ENCODE data around the gene PRF1. TPM values are rescaled to one million over a fixed set of nuclear protein-coding genes. Genes with fewer than 3 reads are reported as not detected.

PRF1 gene
- total and polyA plus RNA-seq, 4 donors = 1.3 to 6.1 (median 4.7) TPM

GRCh38 chr10:70578371-70578947, 24.1 kb downstream of the PRF1 start:
- H3K36me3 ChIP-seq (ENCODE audit: control insufficient read depth in 1 of 2, insufficient read depth in 2 of 2, low read length in 1 of 2) = no peaks in the 10 kb centered on the region
- H3K27ac ChIP-seq (ENCODE audit: low read depth in 1 of 2, low read length in 2 of 2) = no peak overlapping the region
- no peak for ATAC-seq (ENCODE audit: low FRiP score)
- WGBS, 2 donors = 73% methylated on average over 7 of the region's 7 CpGs
- H3K27me3 ChIP-seq (ENCODE audit: control insufficient read depth in 1 of 2, insufficient read depth in 2 of 2, low read length in 1 of 2) = no peaks in the 10 kb centered on the region
- no peak overlapping the region for H3K4me3 ChIP-seq (ENCODE audit: low read length in 2 of 2)
- intact Hi-C loops (cut with DNase I) = no loop called here
- peak; percentile 17 to 20 for DNase-seq
- H3K4me1 ChIP-seq (ENCODE audit: control insufficient read depth in 1 of 2, insufficient read depth in 2 of 2, low read length in 2 of 2) = no peaks in the 10 kb centered on the region
- H3K9me3 ChIP-seq (ENCODE audit: control insufficient read depth, low read length) = no peaks in the 10 kb centered on the region

GRCh38 chr10:70576803-70577517, 25.6 kb downstream of the PRF1 start:
- 86 to 89% methylated on average over 2 of the region's 2 CpGs for WGBS, 2 donors
- ATAC-seq (ENCODE audit: low FRiP score) = no peak
- intact Hi-C loops (cut with DNase I) = no loop called here

GRCh38 chr10:70575874-70576802, 26.4 kb downstream of the PRF1 start:
- no peaks in the 10 kb centered on the region for H3K27me3 ChIP-seq (ENCODE audit: control insufficient read depth in 1 of 2, insufficient read depth in 2 of 2, low read length in 1 of 2)
- no peaks in the 10 kb centered on the region for H3K9me3 ChIP-seq (ENCODE audit: control insufficient read depth, low read length)
- ATAC-seq (ENCODE audit: low FRiP score) (peak; percentile 59), DNase-seq (peak; percentile 69 to 75)
- 41 to 43% methylated on average over 12 of the region's 12 CpGs for WGBS, 2 donors
- H3K27ac ChIP-seq (ENCODE audit: low read depth in 1 of 2, low read length in 2 of 2) = no peak overlapping the region
- intact Hi-C loops (cut with DNase I) = no loop called here
- H3K4me3 ChIP-seq (ENCODE audit: low read length in 2 of 2) = no peak overlapping the region
- H3K36me3 ChIP-seq (ENCODE audit: control insufficient read depth in 1 of 2, insufficient read depth in 2 of 2, low read length in 1 of 2) = no peaks in the 10 kb centered on the region
- H3K4me1 ChIP-seq (ENCODE audit: control insufficient read depth in 1 of 2, insufficient read depth in 2 of 2, low read length in 2 of 2) = no peaks in the 10 kb centered on the region

More at GRCh38 chr10:70576803-70577517, 25.6 kb downstream of the PRF1 start:
- no peak overlapping the region for H3K27ac ChIP-seq (ENCODE audit: low read depth in 1 of 2, low read length in 2 of 2)
- no peaks in the 10 kb centered on the region for H3K4me1 ChIP-seq (ENCODE audit: control insufficient read depth in 1 of 2, insufficient read depth in 2 of 2, low read length in 2 of 2)
- no peak overlapping the region for H3K4me3 ChIP-seq (ENCODE audit: low read length in 2 of 2)
- H3K27me3 ChIP-seq (ENCODE audit: control insufficient read depth in 1 of 2, insufficient read depth in 2 of 2, low read length in 1 of 2) = no peaks in the 10 kb centered on the region
- DNase-seq = no peak
- H3K9me3 ChIP-seq (ENCODE audit: control insufficient read depth, low read length) = no peaks in the 10 kb centered on the region
- no peaks in the 10 kb centered on the region for H3K36me3 ChIP-seq (ENCODE audit: control insufficient read depth in 1 of 2, insufficient read depth in 2 of 2, low read length in 1 of 2)

GRCh38 chr10:70575486-70575873, 27.1 kb downstream of the PRF1 start:
- WGBS, 2 donors = 31 to 33% methylated on average over 4 of the region's 4 CpGs
- peak; percentile 41 to 47 for DNase-seq

GRCh38 chr10:70573599-70574506, 28.7 kb downstream of the PRF1 start:
- Histone ChIP-seq H3K27ac (ENCODE audit: low read depth in 1 of 2, low read length in 2 of 2) (no peak overlapping the region), H3K36me3 (ENCODE audit: control insufficient read depth in 1 of 2, insufficient read depth in 2 of 2, low read length in 1 of 2) (no peaks in the 10 kb centered on the region), H3K27me3 (ENCODE audit: control insufficient read depth in 1 of 2, insufficient read depth in 2 of 2, low read length in 1 of 2) (no peaks in the 10 kb centered on the region), H3K4me1 (ENCODE audit: control insufficient read depth in 1 of 2, insufficient read depth in 2 of 2, low read length in 2 of 2) (no peaks in the 10 kb centered on the region), H3K9me3 (ENCODE audit: control insufficient read depth, low read length) (no peaks in the 10 kb centered on the region), H3K4me3 (ENCODE audit: low read length in 2 of 2) (no peak overlapping the region)
- 95 to 96% methylated on average over 11 of the region's 11 CpGs for WGBS, 2 donors
- DNase-seq (peak; percentile 12 to 20), ATAC-seq (ENCODE audit: low FRiP score) (no peak)
- intact Hi-C loops (cut with DNase I) = no loop called here

More at GRCh38 chr10:70575486-70575873, 27.1 kb downstream of the PRF1 start:
- no peaks in the 10 kb centered on the region for H3K36me3 ChIP-seq (ENCODE audit: control insufficient read depth in 1 of 2, insufficient read depth in 2 of 2, low read length in 1 of 2)
- no peaks in the 10 kb centered on the region for H3K27me3 ChIP-seq (ENCODE audit: control insufficient read depth in 1 of 2, insufficient read depth in 2 of 2, low read length in 1 of 2)
- H3K4me1 ChIP-seq (ENCODE audit: control insufficient read depth in 1 of 2, insufficient read depth in 2 of 2, low read length in 2 of 2) = no peaks in the 10 kb centered on the region
- ATAC-seq (ENCODE audit: low FRiP score) = peak; percentile 35
- intact Hi-C loops (cut with DNase I) = no loop called here
- H3K9me3 ChIP-seq (ENCODE audit: control insufficient read depth, low read length) = no peaks in the 10 kb centered on the region
- no peak overlapping the region for H3K4me3 ChIP-seq (ENCODE audit: low read length in 2 of 2)
- no peak overlapping the region for H3K27ac ChIP-seq (ENCODE audit: low read depth in 1 of 2, low read length in 2 of 2)

- Histone ChIP-seq H3K27ac (ENCODE audit: low read depth in 1 of 2, low read length in 2 of 2) (no peak overlapping the region), H3K4me1 (ENCODE audit: control insufficient read depth in 1 of 2, insufficient read depth in 2 of 2, low read length in 2 of 2) (no peaks in the 10 kb centered on the region), H3K27me3 (ENCODE audit: control insufficient read depth in 1 of 2, insufficient read depth in 2 of 2, low read length in 1 of 2) (no peaks in the 10 kb centered on the region), H3K4me3 (ENCODE audit: low read length in 2 of 2) (no peak overlapping the region), H3K9me3 (ENCODE audit: control insufficient read depth, low read length) (no peaks in the 10 kb centered on the region), H3K36me3 (ENCODE audit: control insufficient read depth in 1 of 2, insufficient read depth in 2 of 2, low read length in 1 of 2) (no peaks in the 10 kb centered on the region)
- WGBS, 2 donors = 88 to 89% methylated on average over 16 of the region's 16 CpGs
- DNase-seq (peak; percentile 14 to 53), ATAC-seq (ENCODE audit: low FRiP score) (no peak)
- intact Hi-C loops (cut with DNase I) = no loop called here
Measured at GRCh38 chr10:70571636-70572439, 30.7 kb downstream of the PRF1 start.

- intact Hi-C loops (cut with DNase I) = no loop called here
Measured at GRCh38 chr10:70571236-70571635, 31.3 kb downstream of the PRF1 start.

More at GRCh38 chr10:70571236-70571635, 31.3 kb downstream of the PRF1 start:
- Histone ChIP-seq H3K4me3 (ENCODE audit: low read length in 2 of 2) (no peak overlapping the region), H3K9me3 (ENCODE audit: control insufficient read depth, low read length) (no peaks in the 10 kb centered on the region), H3K27me3 (ENCODE audit: control insufficient read depth in 1 of 2, insufficient read depth in 2 of 2, low read length in 1 of 2) (no peaks in the 10 kb centered on the region), H3K27ac (ENCODE audit: low read depth in 1 of 2, low read length in 2 of 2) (no peak overlapping the region), H3K4me1 (ENCODE audit: control insufficient read depth in 1 of 2, insufficient read depth in 2 of 2, low read length in 2 of 2) (no peaks in the 10 kb centered on the region), H3K36me3 (ENCODE audit: control insufficient read depth in 1 of 2, insufficient read depth in 2 of 2, low read length in 1 of 2) (no peaks in the 10 kb centered on the region)
- ATAC-seq (ENCODE audit: low FRiP score) (no peak), DNase-seq (peak in 1 of 2 donors; percentile 29)
- WGBS, 2 donors = 82 to 96% methylated on average over 4 of the region's 4 CpGs
